Hematopoietic multipotent progenitor cell treated with erythropoietin and hydrocortisone succinate and interleukin-3 and kit ligand, for 8 days (in vitro differentiated cells): ENCODE results near the gene ZNF101.
"Not testable (repeated sequence)": the region's sequence is repeated elsewhere in the genome, so short reads cannot be mapped to it uniquely, and the experiment has no call there.

ENCODE experiments used
- DNase-seq: peaks from one replicate; pipeline ENCODE4 v3.0.0-alpha.2; 2015

The ZNF101 gene

DNA sequence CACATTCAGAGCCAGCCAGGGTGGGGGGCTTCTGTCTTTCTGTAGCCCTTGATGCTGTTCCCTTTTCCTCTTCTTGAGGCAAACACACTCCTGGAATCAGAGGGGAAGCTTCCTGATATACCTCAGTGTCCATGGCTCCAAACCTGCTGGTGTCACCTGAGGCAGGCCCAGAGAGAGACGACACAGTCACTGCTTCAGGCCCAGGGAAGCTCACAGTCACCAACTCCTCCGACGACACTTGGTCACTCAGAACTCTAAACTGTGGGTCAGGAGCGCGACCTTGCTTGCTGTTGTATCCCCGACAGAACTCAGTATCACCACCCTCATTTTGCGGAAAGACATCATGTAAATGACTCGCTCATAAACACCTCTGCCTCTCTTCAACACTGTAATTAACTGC lies 6.3 kb upstream of the ZNF101 start:
- no peak for DNase-seq

DNA sequence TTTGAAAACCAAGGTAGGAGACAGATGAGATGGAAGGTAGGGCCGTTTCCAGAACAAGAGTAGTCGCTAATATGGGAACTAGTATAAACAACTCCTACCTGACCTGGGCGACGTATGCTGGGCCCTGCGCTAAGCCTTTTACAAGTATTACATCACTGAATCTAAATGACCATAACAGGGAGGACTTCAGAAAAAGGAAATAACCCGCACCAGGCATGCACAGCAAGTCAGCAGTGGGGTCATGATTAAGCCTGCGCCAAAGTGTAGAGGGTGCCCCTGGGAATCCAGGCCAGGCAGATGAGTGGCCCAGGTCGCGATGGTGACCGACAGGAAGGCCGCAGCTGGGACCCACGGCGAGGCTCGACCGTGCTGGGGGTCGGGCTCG lies 5.8 kb upstream of the ZNF101 start:
- DNase-seq = no peak

DNA sequence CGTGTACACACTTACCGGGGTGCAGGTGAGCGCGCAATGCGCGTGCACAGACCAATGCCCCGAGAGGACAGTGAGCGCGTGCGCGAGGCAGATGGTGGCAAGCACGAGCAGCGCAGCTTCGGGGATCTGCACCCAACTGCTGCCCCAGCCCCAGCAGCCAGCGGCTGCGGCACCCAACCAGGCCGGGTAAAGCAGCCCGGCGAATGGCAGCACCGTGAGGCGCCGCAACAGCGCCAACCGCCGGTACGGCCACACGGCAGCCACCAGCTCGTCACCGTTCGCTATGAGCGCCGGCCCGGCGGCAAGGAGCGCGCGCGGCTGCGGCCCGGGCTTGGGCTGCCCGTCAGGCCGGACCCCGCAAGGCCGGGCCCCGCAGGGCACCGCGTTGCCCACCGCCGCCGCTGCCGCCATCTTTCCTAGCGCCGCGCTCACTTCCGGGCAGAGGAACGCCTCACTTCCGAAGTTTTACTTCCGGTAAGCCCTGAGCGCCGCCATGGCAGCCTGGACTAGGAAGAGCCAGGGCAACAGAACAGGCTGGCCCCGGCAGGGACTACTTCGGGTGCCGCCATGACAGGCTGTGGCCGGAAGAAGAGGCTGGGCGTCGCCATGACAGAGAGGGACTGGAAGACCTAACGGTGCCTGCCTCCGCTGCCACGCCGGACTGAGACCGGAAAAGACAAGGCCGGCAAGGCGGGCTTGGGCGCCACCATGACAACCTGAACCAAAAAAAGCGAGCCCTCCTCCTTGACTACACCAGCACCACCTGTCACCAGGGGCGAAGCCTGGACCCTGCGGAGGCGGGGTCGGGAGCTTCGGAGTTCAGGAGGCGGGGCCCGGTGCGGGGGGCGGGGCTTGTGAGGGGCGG lies 5.2 kb upstream of the ZNF101 start, which contains the start of gene ATP13A1:
TSS of gene ATP13A1 (minus strand) at position 421 of the 865 bp plus-strand sequence. CDS start at position 411, 10 bp downstream.
- DNase-seq = peak; percentile 98

DNA sequence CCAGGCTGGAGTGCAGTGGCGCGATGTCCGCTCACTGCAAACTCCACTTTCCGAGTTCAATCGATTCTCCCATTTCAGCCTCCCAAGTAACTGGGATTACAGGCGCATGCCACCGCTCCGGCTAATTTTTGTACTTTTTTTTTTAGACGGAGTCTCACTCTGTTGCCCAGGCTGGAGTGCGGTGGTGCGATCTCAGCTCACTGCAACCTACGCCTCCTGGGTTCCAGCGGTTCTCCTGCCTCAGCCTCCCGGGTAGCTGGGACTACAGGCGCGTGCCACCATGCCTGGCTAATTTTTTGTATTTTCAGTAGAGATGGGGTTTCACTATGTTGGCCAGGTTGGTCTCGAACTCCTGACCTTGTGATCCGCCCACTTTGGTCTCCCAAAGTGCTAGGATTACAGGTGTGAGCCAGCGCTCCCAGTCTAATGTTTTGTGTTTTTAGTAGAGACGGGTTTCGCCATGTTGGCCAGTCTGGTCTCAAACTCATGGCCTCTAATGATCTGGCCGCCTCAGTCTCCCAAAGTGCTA lies 3.2 kb upstream of the ZNF101 start:
- DNase-seq = not testable (repeated sequence)

DNA sequence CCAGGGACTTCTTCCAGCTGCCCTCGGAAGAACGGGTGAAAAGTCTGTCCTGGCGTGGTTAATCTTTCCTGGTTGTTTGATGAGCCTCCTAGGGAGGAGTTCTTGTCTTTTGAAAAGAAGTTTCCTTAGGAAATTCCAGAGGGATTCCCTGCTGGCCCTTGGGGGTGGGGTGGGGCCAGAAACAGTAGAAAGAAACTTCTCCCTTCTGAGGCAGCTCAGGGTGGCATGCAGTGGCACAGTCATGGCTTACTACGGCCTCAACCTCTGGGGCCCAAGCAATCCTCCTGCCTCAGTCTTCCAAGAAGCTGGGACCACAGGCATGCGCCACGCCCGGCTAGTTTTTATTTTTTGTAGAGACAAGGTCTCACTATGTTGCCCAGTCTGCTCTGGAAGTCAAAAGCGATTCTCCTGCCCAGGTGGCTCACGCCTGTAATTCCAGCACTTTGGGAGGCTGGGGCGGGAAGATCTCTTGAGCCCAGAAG lies 1.5 kb downstream of the ZNF101 start:
- DNase-seq = no peak

DNA sequence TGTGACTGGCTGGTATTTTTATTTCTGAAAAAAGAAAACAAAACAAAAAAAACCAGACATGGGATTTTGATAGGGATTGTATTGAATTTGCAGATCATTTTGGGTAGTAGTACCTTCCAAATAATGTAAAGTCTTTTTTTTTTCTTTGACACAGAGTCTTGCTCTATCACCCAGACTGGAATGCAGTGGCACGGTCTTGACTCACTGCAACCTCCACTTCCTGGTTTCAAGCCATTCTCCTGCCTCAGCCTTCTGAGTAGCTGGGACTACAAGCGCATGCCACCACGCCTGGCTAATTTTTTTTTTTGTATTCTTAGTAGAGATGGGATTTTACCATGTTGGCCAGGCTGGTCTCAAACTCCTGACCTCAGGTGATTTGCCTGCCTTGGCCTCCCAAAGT lies 4.2 kb downstream of the ZNF101 start:
- DNase-seq = no peak

DNA sequence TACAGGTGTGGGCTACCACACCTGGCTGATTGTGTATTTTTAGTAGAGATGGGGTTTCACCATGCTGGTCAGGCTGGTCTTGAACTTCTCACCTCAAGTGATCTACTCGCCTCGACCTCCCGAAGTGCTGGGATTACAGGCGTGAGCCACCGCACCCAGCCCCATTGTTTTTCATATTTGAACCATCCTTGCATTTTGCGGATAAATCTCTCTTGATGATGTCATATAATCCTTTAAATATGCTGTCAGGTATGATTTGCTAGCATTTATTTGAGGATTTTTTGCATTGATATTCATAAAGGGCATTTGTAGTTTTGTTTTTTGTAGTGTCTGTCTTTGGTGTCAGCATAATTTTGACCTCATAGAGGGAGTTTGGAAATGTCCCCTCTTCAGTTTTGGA lies 5.7 kb downstream of the ZNF101 start:
- no peak for DNase-seq

DNA sequence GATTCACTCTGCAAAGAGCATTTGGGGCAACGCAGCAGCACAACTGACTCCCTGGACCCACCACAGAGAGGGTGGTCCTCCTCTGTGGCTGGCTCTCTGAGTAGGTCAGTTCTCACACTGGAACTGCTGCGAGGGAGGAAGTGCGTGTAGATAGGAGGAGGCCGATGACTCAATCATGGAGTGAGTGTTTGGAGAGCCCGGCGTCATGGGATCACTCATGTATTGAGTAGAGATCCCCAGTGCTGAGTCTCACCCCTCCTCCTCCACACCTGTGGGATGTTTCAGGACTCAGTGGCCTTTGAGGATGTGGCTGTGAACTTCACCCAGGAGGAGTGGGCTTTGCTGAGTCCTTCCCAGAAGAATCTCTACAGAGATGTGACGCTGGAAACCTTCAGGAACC lies 8.9 kb downstream of the ZNF101 start:
- no peak for DNase-seq

DNA sequence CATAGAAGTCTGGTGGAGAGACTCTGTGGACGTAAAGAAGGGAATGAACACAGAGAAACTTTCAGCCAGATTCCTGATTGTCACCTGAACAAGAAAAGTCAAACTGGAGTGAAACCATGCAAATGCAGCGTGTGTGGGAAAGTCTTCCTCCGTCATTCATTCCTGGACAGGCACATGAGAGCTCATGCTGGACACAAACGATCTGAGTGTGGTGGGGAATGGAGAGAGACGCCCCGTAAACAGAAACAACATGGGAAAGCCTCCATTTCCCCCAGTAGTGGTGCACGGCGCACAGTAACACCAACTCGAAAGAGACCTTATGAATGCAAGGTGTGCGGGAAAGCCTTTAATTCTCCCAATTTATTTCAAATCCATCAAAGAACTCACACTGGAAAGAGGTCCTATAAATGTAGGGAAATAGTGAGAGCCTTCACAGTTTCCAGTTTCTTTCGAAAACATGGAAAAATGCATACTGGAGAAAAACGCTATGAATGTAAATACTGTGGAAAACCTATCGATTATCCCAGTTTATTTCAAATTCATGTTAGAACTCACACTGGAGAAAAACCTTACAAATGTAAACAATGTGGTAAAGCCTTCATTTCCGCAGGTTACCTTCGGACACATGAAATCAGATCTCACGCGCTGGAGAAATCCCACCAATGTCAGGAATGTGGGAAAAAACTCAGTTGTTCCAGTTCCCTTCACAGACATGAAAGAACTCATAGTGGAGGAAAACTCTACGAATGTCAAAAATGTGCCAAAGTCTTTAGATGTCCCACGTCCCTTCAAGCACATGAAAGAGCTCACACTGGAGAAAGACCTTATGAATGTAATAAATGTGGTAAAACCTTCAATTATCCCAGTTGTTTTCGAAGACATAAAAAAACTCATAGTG lies 10.8 kb downstream of the ZNF101 start:
- DNase-seq = no peak

DNA sequence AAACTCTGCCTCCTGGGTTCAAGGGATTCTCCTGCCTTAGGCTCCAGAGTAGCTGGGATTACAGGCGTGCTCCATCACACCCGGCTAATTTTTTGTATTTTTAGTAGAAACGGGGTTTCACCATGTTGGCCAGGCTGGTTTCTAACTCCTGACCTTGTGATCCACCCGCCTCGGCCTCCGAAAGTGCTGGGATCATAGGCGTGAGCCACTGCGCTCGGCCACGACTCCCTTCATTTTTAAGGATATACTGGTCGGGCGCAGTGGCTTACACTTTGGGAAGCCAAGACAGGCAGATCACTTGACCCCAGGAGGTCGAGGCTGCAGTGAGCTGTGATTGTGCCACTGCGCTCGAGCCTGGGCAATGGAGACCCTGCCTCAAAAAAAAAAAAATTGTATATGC lies 17.5 kb downstream of the ZNF101 start:
- DNase-seq = not testable (repeated sequence)

DNA sequence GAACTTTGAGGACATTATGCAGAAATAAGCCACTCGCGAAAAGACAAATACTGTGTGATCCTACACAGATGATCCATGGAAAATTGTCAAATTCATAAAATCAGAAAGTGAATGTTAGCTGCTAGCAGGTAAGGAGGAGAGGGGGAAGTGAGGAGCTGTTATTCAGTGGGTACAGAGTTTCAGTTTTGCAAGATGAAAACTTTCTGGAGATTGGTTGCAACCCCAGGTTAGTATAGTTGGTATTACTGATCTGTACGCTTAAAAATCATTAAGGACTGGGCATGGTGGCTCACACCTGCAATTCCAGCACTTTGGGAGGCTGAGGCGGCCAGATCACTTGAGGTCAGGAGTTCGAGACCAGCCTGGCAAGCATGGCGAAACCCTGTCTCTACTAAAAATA lies 17.9 kb downstream of the ZNF101 start:
- no peak for DNase-seq

DNA sequence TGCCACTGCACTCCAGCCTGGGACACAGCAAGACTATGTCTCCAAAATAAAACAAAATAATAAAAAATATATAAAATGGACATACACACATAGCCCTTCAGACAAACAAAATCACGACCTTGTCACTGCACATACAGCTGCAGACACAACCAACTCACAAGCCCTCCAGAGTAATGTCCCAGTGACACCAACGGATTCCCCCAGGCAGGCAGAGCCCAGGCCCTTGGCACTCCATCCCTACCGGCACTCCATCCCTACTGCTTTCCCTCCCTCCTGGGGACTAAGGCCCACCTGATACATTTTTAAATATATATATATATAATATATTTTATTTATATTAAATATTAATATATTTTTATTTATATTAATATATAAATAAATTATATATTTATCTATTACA lies 18.5 kb downstream of the ZNF101 start:
- peak; percentile 17 for DNase-seq

DNA sequence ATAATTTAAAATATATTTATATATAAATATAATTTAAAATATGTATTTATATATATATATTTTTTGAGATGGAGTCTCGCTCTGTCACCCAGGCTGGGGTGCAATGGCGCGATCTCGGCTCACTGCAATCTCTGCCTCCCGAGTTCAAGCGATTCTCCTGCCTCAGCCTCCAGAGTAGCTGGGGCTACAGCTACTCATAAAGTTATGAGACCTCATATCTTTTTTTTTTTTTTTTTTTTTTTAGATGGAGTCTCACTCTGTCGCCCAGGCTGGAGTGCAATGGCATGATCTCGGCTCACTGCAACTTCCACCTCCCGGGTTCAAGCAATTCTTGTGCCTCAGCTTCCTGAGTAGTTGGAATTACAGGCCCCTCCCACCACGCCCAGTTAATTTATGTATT lies 20.4 kb downstream of the ZNF101 start:
- DNase-seq = not testable (repeated sequence)

DNA sequence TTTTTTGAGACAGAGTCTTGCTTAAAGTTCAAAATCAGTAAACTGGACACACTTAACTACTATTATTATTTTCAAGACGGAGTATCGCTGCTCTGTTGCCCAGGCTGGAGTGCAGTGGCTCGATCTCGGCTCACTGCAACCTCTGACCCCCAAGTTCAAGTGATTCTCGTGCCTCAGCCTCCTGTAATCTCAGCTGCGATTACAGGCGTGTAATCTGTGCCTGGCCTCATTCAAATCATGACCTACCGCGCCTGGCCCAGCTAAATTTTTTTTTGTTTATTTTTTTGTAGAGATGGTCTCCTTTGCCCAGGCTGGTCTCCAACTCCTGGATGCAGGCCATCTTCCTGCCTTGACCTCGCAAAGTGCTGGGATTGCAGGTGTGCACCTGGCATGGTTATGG lies 23.0 kb downstream of the ZNF101 start:
- DNase-seq = no peak

DNA sequence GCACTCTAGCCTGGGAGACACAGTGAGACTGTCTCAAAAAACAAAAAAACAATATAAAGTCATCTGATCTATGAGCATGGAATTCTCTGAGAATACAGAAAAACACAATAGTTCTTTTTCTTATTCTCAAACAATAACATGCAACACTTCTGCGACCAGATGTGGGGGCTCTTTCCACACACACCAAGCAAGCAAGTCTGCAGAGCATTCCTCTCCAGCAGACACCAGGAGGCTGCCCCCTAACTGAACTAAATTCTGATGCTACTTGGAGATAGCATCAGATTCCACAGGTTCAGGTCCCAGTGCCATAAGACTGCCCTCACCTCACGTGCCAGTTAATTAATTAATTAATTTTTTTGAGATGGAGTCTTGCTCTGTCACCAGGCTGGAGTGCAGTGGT lies 27.7 kb downstream of the ZNF101 start:
- DNase-seq = no peak

DNA sequence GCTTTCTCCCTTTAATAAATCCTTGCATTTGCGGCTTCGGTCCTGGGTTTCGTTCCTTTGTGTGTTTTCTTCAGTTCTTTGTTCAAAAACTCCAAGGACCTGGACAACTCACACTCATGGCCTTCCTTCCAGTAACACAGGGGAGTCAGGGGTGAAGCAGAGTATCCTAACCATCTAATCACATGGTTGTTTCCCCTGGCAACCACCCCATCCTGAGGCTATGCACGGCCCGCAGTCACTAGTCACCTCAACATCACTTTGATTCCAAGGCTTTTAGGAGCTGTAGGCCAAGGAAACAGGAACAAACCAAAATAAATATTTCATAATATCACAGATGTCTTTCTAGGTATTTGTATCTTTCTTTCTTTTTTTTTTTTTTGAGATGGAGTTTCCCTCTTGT lies 28.9 kb downstream of the ZNF101 start:
- DNase-seq = no peak

DNA sequence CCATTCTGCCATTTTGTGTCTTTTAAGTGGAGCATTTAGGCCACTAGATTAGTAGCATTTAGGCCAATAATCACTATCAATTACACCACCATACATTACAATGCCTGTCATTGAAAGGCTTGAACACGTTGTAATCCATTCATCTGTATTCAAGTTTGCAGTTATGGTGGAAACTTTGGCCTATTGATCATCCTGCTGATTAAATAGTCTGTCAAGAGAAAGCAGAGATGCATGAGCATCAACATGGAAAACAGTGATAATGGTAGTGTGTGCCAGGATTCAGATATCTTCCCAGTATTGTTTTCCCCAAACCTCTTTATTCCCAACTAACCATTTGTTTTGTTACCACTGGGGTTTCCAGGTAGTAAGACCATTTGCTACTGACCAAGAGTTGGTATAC lies 31.9 kb downstream of the ZNF101 start:
- not testable (repeated sequence) for DNase-seq

DNA sequence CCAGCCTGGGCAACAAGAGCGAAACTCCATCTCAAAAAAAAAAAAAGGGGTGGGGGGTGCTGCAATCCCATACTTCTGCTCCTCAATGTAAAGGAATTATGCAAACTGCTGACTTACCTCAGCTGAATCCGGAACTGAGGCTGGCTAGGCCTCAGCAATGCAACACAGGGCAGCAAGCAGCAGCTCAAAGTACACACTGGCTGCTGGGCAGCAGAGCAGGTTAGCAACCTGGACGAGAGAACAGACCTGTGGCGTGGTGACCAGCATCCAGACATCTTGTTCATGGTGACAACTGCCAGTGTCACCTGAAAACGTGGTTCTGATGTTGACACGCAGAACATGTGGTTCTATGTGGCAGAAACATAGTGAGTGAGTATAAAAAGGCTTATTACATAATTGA lies 36.2 kb downstream of the ZNF101 start:
- no peak for DNase-seq

DNA sequence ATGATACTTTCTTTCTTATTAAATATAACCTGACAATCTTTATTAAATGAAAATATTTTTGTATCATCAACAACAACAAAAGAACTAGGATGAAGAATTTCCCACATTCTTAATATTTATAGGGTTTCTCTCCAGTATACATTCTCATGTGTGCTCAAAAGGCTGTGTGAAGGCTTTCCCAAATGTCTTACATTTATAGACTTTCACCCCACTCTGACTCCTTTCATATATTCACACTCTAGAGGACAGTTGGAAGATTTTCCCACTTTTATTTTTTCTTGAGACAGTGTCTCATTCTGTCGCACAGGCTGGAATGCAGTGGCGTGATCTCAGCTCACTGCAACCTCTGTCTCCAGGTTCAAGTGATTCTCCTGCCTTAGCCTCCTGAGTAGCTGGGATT lies 41.9 kb downstream of the ZNF101 start:
- no peak for DNase-seq

DNA sequence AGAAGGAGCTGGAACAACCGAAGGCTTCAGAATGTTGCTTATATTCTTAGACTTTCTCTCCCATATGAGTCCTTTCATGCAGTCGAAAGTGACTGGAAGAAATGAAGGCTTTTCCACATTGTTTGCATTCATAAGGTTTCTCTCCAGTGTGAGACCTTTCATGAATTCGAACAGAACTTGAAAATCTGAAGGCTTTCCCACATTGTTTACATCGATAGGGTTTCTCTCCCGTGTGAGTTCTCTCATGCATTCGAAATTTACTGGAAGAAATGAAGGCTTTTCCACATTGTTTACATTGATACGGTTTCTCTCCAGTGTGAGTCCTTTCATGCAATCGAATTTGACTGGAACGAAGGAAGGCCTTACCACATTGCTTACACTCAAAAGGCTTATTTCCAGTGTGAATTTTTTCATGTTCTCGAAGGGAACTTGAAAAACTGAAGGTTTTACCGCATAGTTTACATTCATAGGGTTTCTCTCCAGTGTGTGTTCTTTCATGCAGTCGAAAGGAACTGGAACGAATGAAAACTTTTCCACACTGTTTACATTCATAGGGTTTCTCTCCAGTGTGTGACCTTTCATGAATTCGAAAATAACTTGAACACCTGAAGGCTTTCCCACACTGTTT lies 42.8 kb downstream of the ZNF101 start:
- DNase-seq = no peak

DNA sequence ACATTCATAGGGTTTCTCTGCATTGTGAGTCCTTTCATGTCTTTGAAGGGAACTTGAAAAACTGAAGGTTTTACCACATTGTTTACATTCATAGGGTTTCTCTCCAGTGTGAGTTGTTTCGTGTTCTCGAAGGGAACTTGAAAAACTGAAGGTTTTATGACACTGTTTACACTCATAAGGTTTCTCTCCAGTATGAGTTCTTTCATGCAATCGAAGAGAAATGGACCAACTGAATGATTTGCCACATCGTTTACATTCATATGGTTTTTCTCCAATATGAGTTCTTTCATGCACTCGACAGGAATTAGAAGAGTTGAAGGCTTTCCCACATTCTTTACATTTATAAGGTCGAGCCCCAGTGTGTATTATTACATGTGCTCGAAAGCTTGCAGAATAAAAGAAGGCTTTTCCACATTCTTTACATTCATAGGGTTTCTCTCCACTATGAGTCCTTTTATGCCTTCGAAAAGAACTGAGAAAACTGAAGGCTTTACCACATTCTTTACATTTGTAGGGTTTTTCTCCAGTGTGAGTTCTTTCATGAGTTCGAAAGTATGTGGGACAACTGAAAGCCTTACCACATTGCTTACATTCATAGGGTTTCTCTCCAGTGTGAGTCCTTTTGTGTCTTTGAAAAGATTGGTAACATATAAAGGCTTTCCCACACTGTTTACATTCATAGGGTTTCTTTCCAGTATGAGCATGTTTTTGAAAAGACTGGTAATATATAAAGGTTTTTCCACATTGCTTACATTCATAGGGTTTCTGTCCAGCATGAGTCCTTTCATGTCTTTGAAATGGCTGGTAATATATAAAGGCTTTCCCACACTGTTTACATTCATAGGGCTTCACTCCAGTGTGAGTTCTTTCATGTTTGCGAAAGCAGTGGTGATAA lies 43.5 kb downstream of the ZNF101 start:
- DNase-seq = no peak

DNA sequence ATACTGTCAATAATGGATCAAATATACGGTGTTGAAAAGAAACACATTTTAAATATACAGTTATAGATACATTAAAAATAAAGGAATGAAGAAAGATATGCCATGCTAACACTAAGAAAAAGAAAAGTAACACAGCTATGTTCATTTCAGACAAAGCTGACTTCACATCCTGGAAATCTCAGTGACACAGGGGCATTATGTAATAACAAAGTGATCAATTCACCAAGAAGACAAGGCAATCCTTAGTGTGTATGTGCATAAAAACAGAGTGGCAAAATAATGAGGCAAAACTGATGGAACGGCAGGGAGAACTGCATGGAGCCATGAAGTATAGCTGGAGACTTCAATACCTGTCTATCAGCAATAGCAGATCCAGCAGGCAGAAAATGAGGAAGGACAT lies 51.2 kb downstream of the ZNF101 start:
- DNase-seq = no peak
